WTC11 (cell line): ENCODE data around the gene KCNJ11. TPM values are rescaled to one million over a fixed set of nuclear protein-coding genes. Genes with fewer than 3 reads are reported as not detected.
A peak's percentile ranks its signal among the peaks of the same experiment; 100 is the strongest.

Source experiments
- ATAC-seq: fragments of 200-7000 bp; cut with Tn5 transposase; 2 replicates; pipeline ENCODE4 v1.10.0; 2021; ENCODE audit warnings: mild to moderate bottlenecking, moderate library complexity
- CTCF ChIA-PET: fragments of 300-600 bp; sonication (Branson Sonifier 250); formaldehyde crosslinking; loops from one replicate; lab custom pipeline; 2021; ENCODE audit warnings: antibody characterized with exemption; lab: Charles Lee
- POLR2A ChIA-PET: fragments of 350-600 bp; sonication (Branson Sonifier 250); formaldehyde crosslinking; loops from one replicate; lab custom pipeline; 2021; ENCODE audit warnings: antibody characterized with exemption; lab: Charles Lee
- DNase-seq: peaks from one replicate; pipeline ENCODE4 v3.0.0; 2021; ENCODE audit warnings: low spot score
- H3K27ac Mint-ChIP-seq: 2 replicates; pipeline ENCODE4 v1.8.0; 2021; ENCODE audit warnings: mixed read lengths
- H3K27me3 Mint-ChIP-seq: 2 replicates; pipeline ENCODE4 v1.8.0; 2021; ENCODE audit warnings: low read depth, mild to moderate bottlenecking, moderate library complexity, mixed read lengths
- H3K36me3 Mint-ChIP-seq: 2 replicates; pipeline ENCODE4 v1.8.0; 2021; ENCODE audit warnings: mixed read lengths
- H3K4me1 Mint-ChIP-seq: 2 replicates; pipeline ENCODE4 v1.8.0; 2022; ENCODE audit warnings: mixed read lengths
- H3K4me3 Mint-ChIP-seq: 2 replicates; pipeline ENCODE4 v1.8.0; 2021; ENCODE audit warnings: mild to moderate bottlenecking, moderate library complexity, mixed read lengths
- H3K9me3 Mint-ChIP-seq: 2 replicates; pipeline ENCODE4 v1.8.0; 2021; ENCODE audit warnings: mixed read lengths
- ATF2 ChIP-seq: sonication (generic); formaldehyde crosslinking; IDR thresholded peaks from 2 replicates; pipeline ENCODE4 v1.8.1; 2022; ENCODE audit warnings: low read depth, missing genetic modification reagents, borderline replicate concordance
- E2F1 ChIP-seq: sonication (generic); formaldehyde crosslinking; IDR thresholded peaks from 2 replicates; pipeline ENCODE4 v1.8.0; 2022; ENCODE audit warnings: mild to moderate bottlenecking, missing genetic modification reagents
- ERG ChIP-seq: fragments of 250-450 bp; sonication (Bioruptor Pico); IDR thresholded peaks from 2 replicates; pipeline ENCODE4 v1.8.0; 2021; ENCODE audit warnings: mild to moderate bottlenecking
- GTF2I ChIP-seq: fragments of 250-450 bp; sonication (Bioruptor Pico); conservative IDR thresholded peaks from 2 replicates; pipeline ENCODE4 v1.4.0; 2021; ENCODE audit warnings: mild to moderate bottlenecking
- JUN ChIP-seq: sonication (generic); formaldehyde crosslinking; IDR thresholded peaks from 2 replicates; pipeline ENCODE4 v1.8.0; 2023; ENCODE audit warnings: mild to moderate bottlenecking, missing genetic modification reagents
- NR2C2 ChIP-seq: sonication (generic); formaldehyde crosslinking; IDR thresholded peaks from 2 replicates; pipeline ENCODE4 v1.8.0; 2022; ENCODE audit warnings: mild to moderate bottlenecking, missing genetic modification reagents
- SOX15 ChIP-seq: fragments of 250-450 bp; sonication (Bioruptor Pico); IDR thresholded peaks from 2 replicates; pipeline ENCODE4 v1.9.0; 2021; ENCODE audit warnings: mild to moderate bottlenecking
- TEAD1 ChIP-seq: sonication (generic); formaldehyde crosslinking; IDR thresholded peaks from 2 replicates; pipeline ENCODE4 v1.8.0; 2022; ENCODE audit warnings: mild to moderate bottlenecking, missing genetic modification reagents
- ZNF219 ChIP-seq: sonication (generic); formaldehyde crosslinking; IDR thresholded peaks from 2 replicates; pipeline ENCODE4 v1.8.0; 2023; ENCODE audit warnings: missing genetic modification reagents, mild to moderate bottlenecking, borderline replicate concordance
- ZNF425 ChIP-seq: fragments of 250-450 bp; sonication (Bioruptor Pico); conservative IDR thresholded peaks from 2 replicates; pipeline ENCODE4 v1.9.0; 2021; ENCODE audit warnings: mild to moderate bottlenecking
- total RNA-seq: library from RNA; stranded (reverse); gene quantifications from 3 replicates; pipeline ENCODE4 v1.2.3, GENCODE V29; 2021
- TF ChIP-seq, protein P1 (sequence below): fragments of 250-450 bp; sonication (Bioruptor Pico); IDR thresholded peaks from 2 replicates; pipeline ENCODE4 v1.9.0; 2021; ENCODE audit warnings: mild to moderate bottlenecking, borderline replicate concordance
- TF ChIP-seq, protein P2 (sequence below): sonication (generic); formaldehyde crosslinking; IDR thresholded peaks from 2 replicates; pipeline ENCODE4 v1.8.1; 2022; ENCODE audit warnings: missing genetic modification reagents, borderline replicate concordance

Gene KCNJ11
- total RNA-seq, 1 experiment from 2014 or later, result 8.2 TPM

GRCh38 chr11:17391493-17392355, 3.3 kb upstream of the KCNJ11 start (continued):
- TF ChIP-seq E2F1 (CRISPR knock-in tag) (no peak), NR2C2 (CRISPR knock-in tag) (no peak)

- Mint-ChIP-seq H3K4me1 (peaks cover 6% of the 10 kb centered on the region), H3K9me3 (no peaks in the 10 kb centered on the region), H3K27me3 (peaks cover 20% of the 10 kb centered on the region), H3K4me3 (peak overlapping the region; percentile 67), H3K27ac (peak overlapping the region; percentile 5; the same call in 1 of the 2 replicates), H3K36me3 (peaks cover 10% of the 10 kb centered on the region; the same call in 1 of the 2 replicates)
- ChIA-PET POLR2A (interaction anchor here (0.6 kb wide), 1 partner anchor 464 kb away, joined by 6 read pairs; no protein-coding TSS in a partner anchor), CTCF (interaction anchor here (0.6 to 2.5 kb wide), 9 partner anchors 10 to 454 kb away, joined by 3 to 31 read pairs (median 11); partner anchors contain the start of gene ABCC8)
- DNase-seq (no peak), ATAC-seq (no peak)
- TF ChIP-seq GTF2I (CRISPR knock-in tag) (no peak), ERG (CRISPR knock-in tag) (no peak), ZNF425 (CRISPR knock-in tag) (no peak), JUN (CRISPR knock-in tag) (no peak), ZNF219 (CRISPR knock-in tag) (no peak), ATF2 (no peak), SOX15 (CRISPR knock-in tag) (no peak), TEAD1 (no peak)
- TF ChIP-seq, protein P1, sequence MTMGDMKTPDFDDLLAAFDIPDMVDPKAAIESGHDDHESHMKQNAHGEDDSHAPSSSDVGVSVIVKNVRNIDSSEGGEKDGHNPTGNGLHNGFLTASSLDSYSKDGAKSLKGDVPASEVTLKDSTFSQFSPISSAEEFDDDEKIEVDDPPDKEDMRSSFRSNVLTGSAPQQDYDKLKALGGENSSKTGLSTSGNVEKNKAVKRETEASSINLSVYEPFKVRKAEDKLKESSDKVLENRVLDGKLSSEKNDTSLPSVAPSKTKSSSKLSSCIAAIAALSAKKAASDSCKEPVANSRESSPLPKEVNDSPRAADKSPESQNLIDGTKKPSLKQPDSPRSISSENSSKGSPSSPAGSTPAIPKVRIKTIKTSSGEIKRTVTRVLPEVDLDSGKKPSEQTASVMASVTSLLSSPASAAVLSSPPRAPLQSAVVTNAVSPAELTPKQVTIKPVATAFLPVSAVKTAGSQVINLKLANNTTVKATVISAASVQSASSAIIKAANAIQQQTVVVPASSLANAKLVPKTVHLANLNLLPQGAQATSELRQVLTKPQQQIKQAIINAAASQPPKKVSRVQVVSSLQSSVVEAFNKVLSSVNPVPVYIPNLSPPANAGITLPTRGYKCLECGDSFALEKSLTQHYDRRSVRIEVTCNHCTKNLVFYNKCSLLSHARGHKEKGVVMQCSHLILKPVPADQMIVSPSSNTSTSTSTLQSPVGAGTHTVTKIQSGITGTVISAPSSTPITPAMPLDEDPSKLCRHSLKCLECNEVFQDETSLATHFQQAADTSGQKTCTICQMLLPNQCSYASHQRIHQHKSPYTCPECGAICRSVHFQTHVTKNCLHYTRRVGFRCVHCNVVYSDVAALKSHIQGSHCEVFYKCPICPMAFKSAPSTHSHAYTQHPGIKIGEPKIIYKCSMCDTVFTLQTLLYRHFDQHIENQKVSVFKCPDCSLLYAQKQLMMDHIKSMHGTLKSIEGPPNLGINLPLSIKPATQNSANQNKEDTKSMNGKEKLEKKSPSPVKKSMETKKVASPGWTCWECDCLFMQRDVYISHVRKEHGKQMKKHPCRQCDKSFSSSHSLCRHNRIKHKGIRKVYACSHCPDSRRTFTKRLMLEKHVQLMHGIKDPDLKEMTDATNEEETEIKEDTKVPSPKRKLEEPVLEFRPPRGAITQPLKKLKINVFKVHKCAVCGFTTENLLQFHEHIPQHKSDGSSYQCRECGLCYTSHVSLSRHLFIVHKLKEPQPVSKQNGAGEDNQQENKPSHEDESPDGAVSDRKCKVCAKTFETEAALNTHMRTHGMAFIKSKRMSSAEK (CRISPR knock-in tag), result no peak
- TF ChIP-seq, protein P2, sequence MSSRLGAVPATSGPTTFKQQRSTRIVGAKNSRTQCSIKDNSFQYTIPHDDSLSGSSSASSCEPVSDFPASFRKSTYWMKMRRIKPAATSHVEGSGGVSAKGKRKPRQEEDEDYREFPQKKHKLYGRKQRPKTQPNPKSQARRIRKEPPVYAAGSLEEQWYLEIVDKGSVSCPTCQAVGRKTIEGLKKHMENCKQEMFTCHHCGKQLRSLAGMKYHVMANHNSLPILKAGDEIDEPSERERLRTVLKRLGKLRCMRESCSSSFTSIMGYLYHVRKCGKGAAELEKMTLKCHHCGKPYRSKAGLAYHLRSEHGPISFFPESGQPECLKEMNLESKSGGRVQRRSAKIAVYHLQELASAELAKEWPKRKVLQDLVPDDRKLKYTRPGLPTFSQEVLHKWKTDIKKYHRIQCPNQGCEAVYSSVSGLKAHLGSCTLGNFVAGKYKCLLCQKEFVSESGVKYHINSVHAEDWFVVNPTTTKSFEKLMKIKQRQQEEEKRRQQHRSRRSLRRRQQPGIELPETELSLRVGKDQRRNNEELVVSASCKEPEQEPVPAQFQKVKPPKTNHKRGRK (CRISPR knock-in tag), result no peak
Observed at GRCh38 chr11:17389957-17390649, 1.6 kb upstream of the KCNJ11 start.
